Sigmoid colon (tissue), 7 donors: ENCODE results near the gene PNMA8B. TPM values are rescaled to one million over a fixed set of nuclear protein-coding genes. Genes with fewer than 3 reads are reported as not detected.

ENCODE experiments used
- DNase-seq: peaks from one replicate; pipeline ENCODE4 v3.0.0-alpha.2; 2019
- H3K27ac ChIP-seq, 4 donors: fragments of 200-600 bp; sonication (generic); one replicate each; pipeline ENCODE4 v1.5.1; 2016 to 2019; ENCODE audit warnings: mild to moderate bottlenecking in 1 of 4
- H3K27me3 ChIP-seq, 3 donors: fragments of 200-600 bp; sonication (generic); one replicate each; pipeline ENCODE4 v1.5.1; 2019; ENCODE audit warnings: mild to moderate bottlenecking in 1 of 3
- H3K36me3 ChIP-seq, 4 donors: fragments of 200-600 bp; sonication (generic); one replicate each; pipeline ENCODE4 v1.5.1; 2016 to 2019
- H3K4me1 ChIP-seq, 4 donors: fragments of 200-600 bp; sonication (generic); one replicate each; pipeline ENCODE4 v1.5.1; 2017 to 2019
- H3K4me3 ChIP-seq, 4 donors: fragments of 200-600 bp; sonication (generic); one replicate each; pipeline ENCODE4 v1.5.1; 2017 to 2019; ENCODE audit warnings: mild to moderate bottlenecking in 2 of 4, moderate library complexity in 1 of 4
- H3K9me3 ChIP-seq, 4 donors: fragments of 200-600 bp in 3 of 4; sonication (generic) in 3 of 4; one replicate each; pipeline versions ENCODE4 v1.5.1 to v1.6.1; 2013 to 2019
- CTCF ChIP-seq, 4 experiments: fragments of 450-650 bp in 3 of 4; fragments of 200-600 bp in 1 of 4; IDR thresholded peaks; one replicate each; pipeline ENCODE4 v1.5.1; 2016 to 2019; ENCODE audit warnings: antibody characterized with exemption in 4 of 4, mild to moderate bottlenecking in 3 of 4, moderate library complexity in 2 of 4
- EP300 ChIP-seq, 4 donors: sonication (generic); formaldehyde crosslinking; IDR thresholded peaks; one replicate each; pipeline ENCODE4 v1.6.1; 2017; ENCODE audit warnings: antibody characterized with exemption in 4 of 4
- POLR2A ChIP-seq, 2 donors: fragments of 450-650 bp; IDR thresholded peaks; one replicate each; pipeline ENCODE4 v1.6.1; 2016; ENCODE audit warnings: antibody characterized with exemption in 2 of 2, mild to moderate bottlenecking in 2 of 2, moderate library complexity in 2 of 2
- POLR2AphosphoS5 ChIP-seq, 4 donors: sonication (generic); formaldehyde crosslinking; IDR thresholded peaks; one replicate each; pipeline ENCODE4 v1.6.1; 2017; ENCODE audit warnings: antibody characterized with exemption in 4 of 4
- WGBS, 2 donors: extraction: QIAGEN DNeasy Blood & Tissue Kit; methylation state at CpG; one replicate each; pipeline ENCODE4 v1.1.7; 2013; 5-methylcytosine and 5-hydroxymethylcytosine counted together
- intact Hi-C: fragments of 100-400 bp; cut with DNase I; formaldehyde crosslinking; loops from one replicate; pipeline ENCODE4 v1.15.1; 2023
- polyA plus RNA-seq, 3 donors: library from polyadenylated mRNA; stranded (reverse); fragments of 200-250 nt; gene quantifications; one replicate each; pipeline ENCODE4 v1.2.3, GENCODE V29; 2013
- total RNA-seq, 4 donors: library from RNA; depleted of rRNA; stranded (reverse); fragments of >200 nt; gene quantifications; one replicate each; pipeline ENCODE4 v1.1.0, GENCODE V29; 2016
- donor health status: healthy with polysubstance abuse.
- donor health status: Bipolar disorder and iron deficiency.
- donor health status: healthy.

Gene PNMA8B
- total and polyA plus RNA-seq, 7 donors = 0.60 to 1.9 (median 1.4) TPM; not detected in 1

- no peaks in the 10 kb centered on the region for H3K9me3 ChIP-seq
- WGBS, 2 donors = 83 to 92% methylated on average over 6 of the region's 6 CpGs
- H3K4me3 ChIP-seq = no peak overlapping the region
- no peak for TF ChIP-seq CTCF (IDR thresholded peaks at IDR 0.05)
- no peak for TF ChIP-seq POLR2A (IDR thresholded peaks at IDR 0.05)
- no peak for TF ChIP-seq POLR2AphosphoS5 (IDR thresholded peaks at IDR 0.05)
- no peak for TF ChIP-seq EP300 (IDR thresholded peaks at IDR 0.05)
- no peaks in the 10 kb centered on the region for H3K4me1 ChIP-seq
- H3K27ac ChIP-seq = no peak overlapping the region
- intact Hi-C loops = no loop called here
- no peak for DNase-seq
- no peaks in the 10 kb centered on the region for H3K36me3 ChIP-seq
- H3K27me3 ChIP-seq = peaks cover 0 to under 1% (median 0%) of the 10 kb centered on the region in 3 donors
Measured at GRCh38 chr19:46520616-46521015, 24.9 kb upstream of the PNMA8B start.

GRCh38 chr19:46517471-46517870, 21.8 kb upstream of the PNMA8B start:
- peaks cover 0 to 19% (median 0%) of the 10 kb centered on the region in 3 donors for H3K27me3 ChIP-seq
- H3K4me1 ChIP-seq = peaks cover 0 to 7% (median 2%) of the 10 kb centered on the region in 4 donors
- H3K36me3 ChIP-seq = no peaks in the 10 kb centered on the region
- no peak overlapping the region for H3K27ac ChIP-seq
- intact Hi-C loops = loop anchor here (10.0 kb wide), 1 partner anchor 233 kb away; no protein-coding TSS in a partner anchor
- no peak overlapping the region for H3K4me3 ChIP-seq
- DNase-seq = no peak
- H3K9me3 ChIP-seq = no peaks in the 10 kb centered on the region
- WGBS, 2 donors = 77 to 88% methylated on average over 6 of the region's 6 CpGs
- TF ChIP-seq CTCF (IDR thresholded peaks at IDR 0.05) = no peak
- no peak for TF ChIP-seq EP300 (IDR thresholded peaks at IDR 0.05)
- no peak for TF ChIP-seq POLR2AphosphoS5 (IDR thresholded peaks at IDR 0.05)
- TF ChIP-seq POLR2A (IDR thresholded peaks at IDR 0.05) = no peak

- DNase-seq = no peak
- H3K4me3 ChIP-seq = no peak overlapping the region
- no peaks in the 10 kb centered on the region for H3K36me3 ChIP-seq
- peaks cover 0 to 7% (median 2%) of the 10 kb centered on the region in 4 donors for H3K4me1 ChIP-seq
- peak in 2 of 4 experiments; percentile 39 to 53 for TF ChIP-seq CTCF (IDR thresholded peaks at IDR 0.05)
- TF ChIP-seq EP300 (IDR thresholded peaks at IDR 0.05) = no peak
- TF ChIP-seq POLR2AphosphoS5 (IDR thresholded peaks at IDR 0.05) = no peak
- intact Hi-C loops = loop anchor here (10.0 kb wide), 1 partner anchor 231 kb away; no protein-coding TSS in a partner anchor
- peaks cover 0 to 19% (median 0%) of the 10 kb centered on the region in 3 donors for H3K27me3 ChIP-seq
- H3K9me3 ChIP-seq = no peaks in the 10 kb centered on the region
- no peak overlapping the region for H3K27ac ChIP-seq
- 18 to 22% methylated on average over 6 of the region's 6 CpGs for WGBS, 2 donors
Measured at GRCh38 chr19:46515879-46516350, 20.2 kb upstream of the PNMA8B start.

- TF ChIP-seq CTCF (IDR thresholded peaks at IDR 0.05) (no peak), POLR2AphosphoS5 (IDR thresholded peaks at IDR 0.05) (no peak), POLR2A (IDR thresholded peaks at IDR 0.05) (no peak), EP300 (IDR thresholded peaks at IDR 0.05) (no peak)
- H3K27ac ChIP-seq = no peak overlapping the region
- DNase-seq = no peak
- peaks cover 0 to 7% (median 2%) of the 10 kb centered on the region in 4 donors for H3K4me1 ChIP-seq
- intact Hi-C loops = loop anchor here (10.0 kb wide), 1 partner anchor 230 kb away; no protein-coding TSS in a partner anchor
- WGBS, 2 donors = 53 to 72% methylated on average over 3 of the region's 3 CpGs
- no peaks in the 10 kb centered on the region for H3K36me3 ChIP-seq
- H3K4me3 ChIP-seq = no peak overlapping the region
- peaks cover 0 to 19% (median 0%) of the 10 kb centered on the region in 3 donors for H3K27me3 ChIP-seq
- H3K9me3 ChIP-seq = no peaks in the 10 kb centered on the region
Measured at GRCh38 chr19:46515290-46515609, 19.6 kb upstream of the PNMA8B start.
